Stimulated activated CD8-positive, alpha-beta memory T cell treated with anti-CD3 and anti-CD28 coated beads, Interleukin-12 subunit alpha, Interleukin-12 subunit beta, amount 100 ng/mL, for 1 hour (primary cell): ENCODE results near the gene NFIC.

ENCODE experiments used
- DNase-seq: peaks from one replicate; pipeline ENCODE4 v3.0.0-alpha.2; 2020; ENCODE audit warnings: low read depth

The NFIC gene

DNA sequence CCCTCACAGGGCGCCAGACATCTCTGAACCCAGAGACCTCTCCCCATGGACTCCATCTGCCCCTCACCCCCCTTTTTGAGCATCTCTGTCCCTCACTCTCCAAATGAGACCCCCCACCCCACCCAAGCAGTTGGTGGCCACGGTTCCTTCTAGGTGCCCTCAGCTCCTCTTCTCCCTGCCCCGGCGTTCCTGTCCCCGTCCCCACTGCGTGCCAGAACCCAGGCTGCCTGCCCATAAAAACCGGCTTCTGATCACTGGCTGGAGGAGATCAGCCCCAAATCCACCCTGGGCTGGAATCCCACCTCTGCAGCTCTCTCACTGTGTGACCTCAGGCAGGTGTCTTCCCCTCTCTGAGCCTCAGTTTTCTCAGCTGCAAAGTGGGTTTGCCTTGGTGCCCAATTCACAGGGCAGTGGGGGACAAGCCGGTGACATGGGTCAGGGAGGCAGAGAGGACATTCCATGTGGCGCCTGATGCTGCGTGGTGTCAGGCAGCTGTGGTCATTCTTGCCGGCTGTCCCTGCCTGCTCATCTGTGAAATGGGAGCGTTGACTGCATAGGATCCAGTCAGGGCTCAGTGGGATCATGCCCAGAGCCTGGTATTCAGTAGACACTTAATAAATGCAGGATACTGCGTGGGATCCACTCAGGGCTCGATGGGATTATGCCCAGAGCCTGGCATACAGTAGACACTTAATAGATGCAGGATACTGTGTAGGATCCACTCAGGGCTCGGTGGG is 88.4 kb downstream of the NFIC start:
- DNase-seq: no peak

DNA sequence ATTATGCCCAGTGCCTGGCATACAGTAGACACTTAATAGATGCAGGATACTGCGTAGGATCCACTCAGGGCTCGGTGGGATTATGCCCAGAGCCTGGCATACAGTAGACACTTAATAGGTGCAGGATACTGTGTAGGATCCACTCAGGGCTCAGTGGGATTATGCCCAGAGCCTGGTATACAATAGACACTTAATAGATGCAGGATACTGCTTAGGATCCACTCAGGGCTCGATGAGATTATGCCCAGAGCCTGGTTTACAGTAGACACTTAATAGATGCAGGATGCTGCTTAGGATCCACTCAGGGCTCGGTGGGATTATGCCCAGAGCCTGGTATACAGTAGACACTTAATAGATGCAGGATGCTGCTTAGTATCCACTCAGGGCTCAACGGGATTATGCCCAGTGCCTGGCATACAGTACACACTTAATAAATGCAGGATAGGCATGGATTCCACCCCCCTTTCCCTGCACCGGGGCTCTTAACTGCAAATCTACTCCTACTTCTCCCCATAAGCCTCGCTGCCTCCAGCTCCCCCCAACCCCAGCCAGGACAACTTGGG is 89.1 kb downstream of the NFIC start:
- no peak for DNase-seq

DNA sequence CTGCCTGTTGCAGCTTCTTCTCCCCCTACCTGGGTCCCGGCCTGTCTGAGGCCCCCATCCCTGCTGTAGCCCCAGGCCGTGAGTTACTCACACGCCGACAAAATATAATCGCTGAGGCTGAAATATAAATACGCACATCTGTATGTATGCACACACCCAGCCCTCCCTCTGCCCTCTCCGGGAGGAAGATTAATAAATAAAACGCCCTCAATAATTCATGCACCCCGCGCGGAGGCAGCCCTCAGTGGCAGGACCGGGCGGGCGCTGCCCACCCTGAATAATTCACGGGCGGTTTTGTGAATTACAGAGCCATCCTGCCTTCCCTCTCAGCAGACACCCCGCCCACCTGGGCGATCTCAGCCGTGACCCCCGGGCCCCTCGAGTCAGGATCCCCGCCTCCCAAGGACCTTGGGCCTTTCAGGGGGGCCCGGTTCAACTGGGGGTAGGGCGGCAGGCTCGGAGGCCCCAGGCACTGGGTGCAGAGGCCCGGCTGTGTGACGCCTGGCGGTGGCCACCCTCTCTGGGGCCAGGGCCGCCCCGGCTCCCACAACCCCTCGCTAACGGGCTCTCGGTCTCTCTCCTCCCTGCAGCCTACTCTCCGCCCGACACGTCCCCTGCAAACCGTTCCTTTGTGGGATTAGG is 89.7 kb downstream of the NFIC start:
- no peak for DNase-seq

DNA sequence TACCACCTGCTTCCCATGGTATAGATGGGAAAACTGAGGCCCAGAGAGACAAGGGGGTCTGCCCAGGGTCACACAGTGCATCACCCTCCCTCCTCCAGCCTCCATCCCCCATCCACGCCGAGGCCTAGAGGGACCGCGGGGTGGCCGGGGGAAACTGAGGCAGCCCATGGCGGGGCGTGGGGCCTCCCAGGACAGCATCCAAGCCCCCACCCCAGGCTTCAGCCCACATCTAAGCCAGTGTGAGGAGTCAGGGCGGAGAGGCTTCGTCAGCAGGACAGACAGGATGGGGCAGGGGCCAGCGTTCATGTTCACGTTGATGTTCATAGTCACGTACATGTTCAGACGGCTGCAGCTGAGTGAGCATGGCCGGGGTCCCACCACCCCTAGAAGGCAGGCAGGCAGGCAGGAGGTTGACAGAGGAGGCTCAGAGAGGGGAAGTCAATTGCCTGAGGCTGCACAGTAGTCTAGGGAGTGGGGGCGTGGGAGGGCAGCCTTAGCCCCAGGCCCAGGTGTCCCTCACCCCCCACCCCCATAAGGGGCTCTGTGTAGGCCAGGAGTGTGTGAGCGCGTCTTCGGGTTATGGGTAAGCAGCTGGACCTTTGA is 90.6 kb downstream of the NFIC start:
- DNase-seq: no peak

DNA sequence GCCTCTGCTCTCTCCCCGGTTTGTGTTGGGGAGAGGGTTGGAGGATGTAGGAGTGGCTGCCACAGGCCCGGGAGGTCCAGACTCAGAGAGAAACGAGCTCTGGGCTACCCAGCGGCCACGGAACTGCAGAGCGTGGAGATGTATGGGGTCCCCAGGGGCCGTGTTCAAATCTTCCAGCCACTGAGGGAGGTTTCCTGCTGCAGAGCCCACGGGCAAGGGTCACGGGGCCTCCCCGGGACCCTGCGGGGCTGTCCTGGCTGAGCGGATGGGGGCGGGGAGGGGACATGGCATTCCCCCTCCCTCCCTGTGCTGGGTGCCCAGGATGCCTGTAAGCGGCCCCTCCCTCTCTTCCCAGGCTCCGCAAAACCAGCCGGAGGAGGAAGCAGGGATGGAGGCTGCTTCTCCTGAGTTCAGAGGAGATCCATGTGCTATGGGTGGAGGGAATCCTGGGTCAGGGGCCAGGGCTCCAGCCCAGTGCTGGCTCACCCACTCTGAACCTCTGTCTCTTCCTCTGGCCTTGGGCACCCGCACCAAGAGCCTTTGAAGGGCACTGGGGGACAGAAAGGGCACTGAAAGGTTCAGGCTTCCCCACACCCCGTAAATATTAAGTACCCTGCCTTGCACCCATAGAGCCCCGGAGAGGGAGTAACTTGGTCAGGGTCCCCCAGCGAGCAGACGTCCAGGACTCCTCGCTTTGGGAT is 91.3 kb downstream of the NFIC start:
- DNase-seq: no peak

DNA sequence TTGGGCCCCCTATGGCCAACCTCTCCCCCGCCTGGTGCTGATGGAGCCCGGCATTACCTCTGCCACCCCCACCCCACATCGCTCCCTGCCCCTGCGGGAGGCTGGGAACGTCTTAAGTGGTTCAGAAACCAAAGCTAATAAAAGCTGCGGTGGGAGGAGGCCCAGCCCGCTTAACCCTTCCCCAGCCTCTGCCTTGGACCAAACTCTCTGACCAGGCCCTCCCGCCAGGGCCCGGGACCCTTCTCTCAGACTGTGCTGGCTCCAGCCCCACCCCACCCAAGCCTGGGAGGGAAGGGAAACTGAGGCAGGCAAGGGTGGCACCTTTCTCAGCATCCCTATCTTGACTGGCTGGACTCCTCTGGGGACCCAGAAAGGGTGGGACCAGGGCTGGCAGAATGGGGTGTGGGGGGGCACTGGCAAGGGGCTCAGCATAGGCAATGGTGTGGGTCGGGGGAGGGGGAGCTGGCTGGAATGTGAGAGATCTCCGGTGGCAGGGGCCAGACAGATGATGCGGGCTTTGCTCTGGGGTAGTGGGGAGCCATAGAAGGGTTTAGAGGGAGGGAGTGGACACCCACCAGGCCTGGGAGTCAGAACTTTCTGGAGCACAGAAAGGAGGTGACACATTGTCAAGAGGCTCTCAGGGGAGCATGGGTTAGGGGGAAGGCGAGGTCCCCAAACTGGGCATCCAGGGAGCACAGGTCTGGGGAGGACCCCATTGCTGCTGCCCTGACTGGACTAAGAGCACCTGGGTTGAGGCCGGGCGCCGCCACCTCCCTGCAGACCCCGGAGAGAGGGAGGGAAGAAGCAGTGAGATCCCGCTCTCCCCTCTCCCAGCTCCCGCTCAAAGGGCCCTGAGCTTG is 92.1 kb downstream of the NFIC start:
- DNase-seq: no peak

DNA sequence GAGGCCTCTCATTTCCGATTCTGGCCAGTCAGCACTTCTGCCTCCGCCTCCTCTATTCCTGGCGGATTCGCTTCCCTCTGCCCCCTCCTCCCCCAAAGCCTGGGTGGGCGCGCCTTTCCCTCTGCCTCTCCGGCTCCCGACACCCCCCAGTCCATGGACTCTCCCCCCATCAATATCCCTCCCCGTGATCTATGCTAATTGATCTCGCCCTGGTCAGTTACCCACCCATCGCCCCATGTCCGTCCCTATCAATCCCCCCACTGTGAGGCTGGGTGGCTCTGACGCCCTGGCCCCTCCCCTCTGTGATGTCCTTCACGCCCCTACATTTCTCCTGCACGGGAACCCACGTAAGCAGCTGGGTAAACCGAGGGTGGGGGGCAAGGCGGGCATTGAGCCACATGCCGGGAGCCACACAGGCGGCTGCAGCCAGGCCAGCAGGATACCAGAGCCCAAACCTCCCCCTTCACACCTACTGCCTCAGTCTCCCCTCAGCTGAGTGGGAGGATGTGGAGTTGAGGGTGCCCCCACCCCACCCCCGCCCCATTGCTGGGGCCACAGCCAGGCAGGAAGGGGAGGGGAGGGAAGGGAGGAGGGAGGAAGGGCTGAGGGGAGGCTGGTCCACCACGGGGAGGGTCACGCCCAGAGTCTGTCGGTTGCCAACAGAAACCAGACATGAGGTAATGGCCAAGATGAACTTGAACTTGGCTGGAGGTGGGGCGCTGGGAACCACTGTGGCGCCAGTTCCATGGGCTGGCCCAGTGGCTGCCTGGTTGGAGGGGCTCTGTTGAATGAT is 92.9 kb downstream of the NFIC start:
- DNase-seq: no peak

DNA sequence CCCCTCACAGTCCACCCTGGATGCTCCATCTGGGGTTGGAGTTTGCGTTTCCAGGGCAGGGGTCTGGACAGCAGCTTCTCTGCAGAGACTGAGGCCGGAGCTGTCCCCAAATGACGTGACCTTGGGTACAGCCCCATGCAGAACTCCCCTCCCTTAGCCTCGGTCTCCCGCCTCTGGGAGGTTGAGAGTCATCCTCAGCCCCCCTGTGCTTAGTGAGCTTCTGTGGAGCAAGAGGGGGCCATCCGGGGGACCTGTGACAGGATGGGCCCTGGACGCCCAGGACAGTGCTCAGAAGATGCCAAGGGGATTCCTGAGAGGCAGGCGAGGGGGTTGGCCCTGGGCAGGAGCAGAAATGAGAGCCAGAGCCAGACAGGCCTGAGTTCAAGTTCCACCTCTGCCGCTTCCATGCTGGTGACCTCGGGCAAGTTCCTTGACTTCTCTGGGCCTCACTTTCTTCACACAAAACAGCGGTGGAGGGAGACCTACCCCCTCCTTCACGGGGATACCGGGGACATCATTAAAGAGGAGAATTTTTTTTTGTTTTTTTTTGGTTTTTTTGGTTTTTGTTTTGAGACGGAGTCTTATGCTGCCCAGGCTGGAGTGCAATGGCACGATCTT is 93.7 kb downstream of the NFIC start:
- no peak for DNase-seq

DNA sequence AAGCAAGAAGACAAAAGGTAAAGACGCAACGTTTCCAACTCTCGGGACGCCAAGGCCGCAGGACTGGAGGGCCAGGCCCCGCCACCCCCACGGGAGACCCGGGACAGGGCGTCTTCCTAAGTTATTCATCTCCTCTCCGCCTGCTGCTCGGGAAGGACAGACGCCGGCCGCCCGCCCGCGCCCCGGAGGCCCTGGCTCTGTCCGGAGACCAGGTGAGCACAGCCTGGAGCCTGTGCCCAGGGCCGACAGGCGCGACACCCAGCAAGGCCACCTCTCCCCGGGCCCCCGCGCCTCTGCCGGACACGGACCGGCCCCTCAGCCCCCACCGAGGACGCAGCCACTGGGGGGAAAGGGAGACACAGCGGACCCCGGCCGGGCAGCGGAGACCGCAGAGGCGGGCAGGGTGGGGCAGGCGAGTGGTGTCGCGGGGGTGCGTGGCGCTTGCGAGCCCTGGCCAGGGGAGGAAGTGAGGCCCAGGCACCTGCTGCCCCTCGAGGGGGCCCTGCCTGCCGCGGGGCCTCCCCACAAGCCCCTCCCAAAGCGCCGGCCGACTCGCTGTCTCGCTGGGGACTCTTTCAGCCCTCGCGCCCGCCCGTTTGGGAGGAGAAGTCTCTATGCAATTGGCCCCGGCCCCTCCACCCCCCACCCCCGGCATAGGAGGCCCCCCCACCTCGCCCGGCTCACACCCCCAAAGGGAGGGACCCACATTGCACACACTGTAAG is 96.8 kb downstream of the NFIC start:
- DNase-seq: no peak

DNA sequence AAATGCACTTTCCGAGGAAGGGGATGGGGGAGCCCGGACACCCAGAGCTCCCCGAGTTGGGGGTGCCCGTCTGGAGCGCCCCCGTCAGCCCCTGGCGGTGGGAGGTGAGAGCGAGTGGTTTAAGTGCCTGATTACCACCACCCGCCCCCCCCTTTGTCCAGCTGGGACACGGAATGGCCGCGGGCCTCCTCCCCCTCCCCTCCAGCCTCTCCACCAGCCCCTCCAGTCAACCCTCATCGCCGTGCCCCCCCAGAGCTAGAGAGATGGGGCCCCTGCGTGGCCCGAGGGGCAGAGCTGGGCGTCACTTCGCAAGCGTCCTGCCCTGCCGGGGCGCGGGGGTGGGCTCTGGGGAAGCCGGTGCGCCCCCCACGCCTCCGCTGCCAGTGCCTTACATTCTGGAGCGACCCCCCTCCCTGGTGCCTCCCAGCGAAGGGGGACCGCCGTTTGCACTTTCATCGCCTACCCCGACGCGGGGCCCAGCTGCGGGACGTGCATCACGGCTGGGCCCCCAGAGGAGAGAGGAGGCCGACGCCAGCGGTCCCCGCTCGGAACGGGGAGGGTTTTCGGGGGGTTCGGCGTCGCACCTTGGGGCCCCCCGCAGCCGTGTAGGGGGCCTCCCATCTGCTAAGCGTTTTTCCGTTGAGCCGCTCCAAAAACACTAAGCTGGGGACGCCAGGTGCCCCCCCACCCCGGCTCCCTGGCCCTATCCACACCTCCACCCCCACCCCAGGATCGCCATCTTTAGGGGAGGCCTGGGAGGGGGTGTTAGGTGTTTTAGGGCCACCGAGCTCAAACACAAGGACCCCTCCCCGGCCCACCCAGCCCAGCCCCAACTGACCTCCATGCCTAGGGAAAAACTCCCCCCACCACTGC is 97.6 kb downstream of the NFIC start:
- DNase-seq: no peak

DNA sequence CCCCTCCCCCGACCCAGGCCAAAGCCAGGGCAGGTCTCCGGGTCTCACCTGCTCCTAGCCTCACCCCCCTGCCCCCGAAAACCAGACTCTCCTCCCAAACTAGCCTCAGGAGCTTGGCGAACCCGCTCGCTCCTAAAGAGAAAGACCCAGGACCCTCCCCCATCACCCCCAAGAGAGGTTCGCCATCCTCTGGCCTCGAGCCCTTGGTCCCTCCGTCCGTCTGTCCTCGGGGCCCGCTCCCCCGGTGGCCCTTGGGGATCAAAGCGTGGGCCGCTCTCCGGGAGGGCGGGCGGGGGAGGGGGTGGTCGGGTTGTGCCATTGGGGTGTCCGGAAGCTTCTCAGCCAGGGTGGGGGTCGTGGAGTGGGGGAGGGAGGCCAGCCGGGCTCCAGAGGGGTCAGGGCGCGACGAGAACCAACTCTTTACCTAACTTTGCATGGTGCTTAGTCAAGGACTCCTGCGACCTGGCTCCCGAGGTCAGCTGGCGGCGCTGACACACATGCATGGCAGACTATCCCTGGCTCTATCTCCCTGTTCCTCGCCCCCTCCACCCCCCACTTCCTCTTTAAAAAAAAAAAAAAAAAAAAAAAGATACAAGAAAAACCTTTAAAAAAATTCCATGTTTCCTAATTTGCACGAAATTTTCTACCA is 98.3 kb downstream of the NFIC start:
- DNase-seq: no peak

DNA sequence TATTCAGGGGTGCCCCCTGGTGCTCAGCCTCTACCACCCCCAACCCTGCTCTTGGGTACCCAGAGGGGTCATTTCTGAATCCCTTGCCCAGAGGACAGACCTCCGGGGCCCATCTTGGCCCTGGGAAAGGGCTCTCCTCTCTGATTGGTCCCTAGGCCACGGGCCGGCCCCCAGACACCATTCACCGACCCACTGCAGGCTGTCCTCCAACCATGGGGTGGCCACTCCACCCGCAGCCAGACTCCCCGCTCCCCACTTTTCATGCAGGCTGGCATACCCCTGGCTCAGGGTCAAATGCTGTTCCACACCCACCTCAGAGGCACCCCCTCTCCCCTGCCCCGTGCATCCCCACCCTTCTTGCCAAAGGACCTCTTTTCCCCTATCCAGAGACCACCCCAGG is 99.2 kb downstream of the NFIC start:
- DNase-seq: no peak

DNA sequence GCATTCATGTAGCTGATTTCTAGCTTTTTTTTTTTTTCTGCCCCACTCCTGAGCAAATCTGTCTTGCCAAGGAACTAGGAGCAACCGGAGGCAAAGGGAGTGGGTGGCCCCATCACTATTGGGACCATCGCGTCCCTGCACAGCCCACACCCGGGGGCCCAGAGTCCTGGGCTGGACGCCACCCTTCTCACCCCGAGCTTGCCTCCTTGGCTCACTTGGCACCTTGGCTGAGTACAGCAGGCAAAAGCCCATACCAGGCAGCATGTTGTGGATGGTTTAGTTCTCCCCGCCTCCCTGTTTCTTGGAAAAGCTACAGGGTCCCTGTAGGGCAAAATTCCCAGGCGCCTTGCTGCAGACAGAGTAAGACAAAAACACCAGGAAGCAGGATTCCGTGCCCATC is 100.3 kb downstream of the NFIC start:
- DNase-seq: no peak

DNA sequence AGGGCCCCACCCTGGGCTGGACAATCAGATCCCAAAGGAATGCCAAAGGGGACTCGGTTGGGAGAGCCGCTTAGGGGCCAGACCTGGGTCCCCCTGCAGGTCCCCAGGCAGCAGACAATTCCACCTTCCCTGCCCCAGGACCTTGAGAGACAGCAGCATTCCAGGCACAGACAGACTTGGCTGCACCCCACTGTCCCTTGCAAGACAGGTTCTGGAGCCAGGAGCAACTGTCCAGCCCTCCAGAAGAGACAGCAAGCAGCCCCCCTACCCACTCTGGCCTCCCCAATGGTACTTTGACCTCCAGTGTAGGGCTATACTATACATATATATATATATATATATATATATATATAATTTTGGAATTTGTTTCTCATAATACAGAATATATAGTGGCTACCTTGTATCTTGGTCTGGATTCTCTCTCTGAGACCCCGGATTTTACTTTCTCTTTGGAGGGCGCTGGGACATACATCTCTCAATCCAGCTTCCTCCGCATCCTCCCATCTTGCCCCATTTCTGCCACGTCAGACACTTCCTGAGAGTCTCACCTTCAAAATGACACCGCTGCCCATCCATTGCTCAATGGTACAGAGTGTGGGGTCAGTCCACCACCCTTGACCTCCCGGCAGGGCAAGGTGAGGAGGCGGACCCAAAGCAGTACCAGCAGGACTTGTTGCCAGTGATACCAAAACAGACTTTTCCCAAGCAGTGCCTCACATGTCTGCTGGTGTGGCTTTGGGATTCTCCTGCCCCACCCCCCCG is 101.2 kb downstream of the NFIC start:
- DNase-seq: no peak

DNA sequence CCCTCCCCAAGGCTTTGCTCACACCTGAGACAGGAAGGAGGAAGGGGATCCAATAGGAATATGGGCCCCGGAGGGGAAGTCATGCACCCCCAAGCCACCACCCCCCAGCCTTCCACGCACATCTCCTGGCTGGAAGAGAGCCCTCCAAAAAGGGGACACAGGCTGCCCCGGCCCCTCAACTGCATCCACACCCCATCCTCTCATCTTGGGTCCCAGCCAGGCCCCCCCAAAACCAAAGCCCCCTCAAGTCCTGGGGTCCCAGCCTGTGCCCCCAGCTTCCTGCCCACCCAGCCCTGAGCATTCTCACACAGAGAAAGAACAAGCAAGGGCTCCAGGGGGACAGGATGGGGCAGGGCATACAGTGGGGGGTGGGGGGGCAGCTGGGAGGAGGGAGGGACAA is 101.8 kb downstream of the NFIC start:
- no peak for DNase-seq

DNA sequence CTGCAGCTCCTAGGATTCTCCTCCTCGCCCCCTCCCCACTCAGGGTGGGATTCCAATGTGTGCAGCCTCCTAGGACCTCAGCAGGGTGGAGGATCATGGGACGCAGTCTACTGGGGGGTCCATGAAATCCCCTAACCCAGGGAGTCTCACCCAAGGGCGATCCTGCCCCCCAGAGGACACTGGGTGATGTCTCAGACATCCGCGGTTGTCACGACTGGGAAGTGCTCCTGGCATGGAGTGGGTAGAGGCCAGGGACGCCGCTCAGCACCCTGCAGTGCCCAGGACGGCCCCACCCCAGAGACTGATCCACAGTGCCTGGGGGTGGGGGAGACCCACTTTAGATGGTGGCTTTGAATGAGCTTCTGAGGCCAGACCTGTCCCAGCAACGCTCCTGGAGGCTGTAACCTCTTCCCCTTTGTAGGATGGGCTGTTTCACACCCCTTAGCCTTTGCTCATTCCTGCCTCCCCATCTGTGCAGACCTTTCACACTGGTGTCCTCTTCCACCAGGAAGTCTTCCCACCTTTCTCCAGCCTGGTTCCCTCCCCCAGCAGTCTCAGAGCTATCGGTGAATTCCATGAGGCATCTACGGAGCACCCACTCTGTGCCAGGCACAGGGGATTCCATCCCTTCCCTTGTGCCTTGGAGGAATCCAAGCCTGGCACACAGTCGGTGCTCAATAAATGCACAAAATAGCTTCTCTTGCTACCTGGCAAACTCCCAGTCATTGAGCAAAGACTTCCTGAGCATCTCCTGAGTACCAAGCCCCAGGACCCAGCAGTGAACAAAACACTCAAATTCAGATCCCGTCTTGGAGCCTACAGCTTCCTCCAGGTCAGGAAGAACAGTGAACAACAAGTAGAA is 103.5 kb downstream of the NFIC start:
- DNase-seq: no peak
